Measurements from ENCODE around the gene CENPK.

CENPK gene

GRCh38 chr5:65555287-65555686 is 7.7 kb downstream of the CENPK start:
- no peak overlapping the region for H3K4me2 ChIP-seq (ENCODE audit: low read length)
- H3K4me1 ChIP-seq (ENCODE audit: insufficient read depth, low read length, severe bottlenecking): peaks cover under 1% of the 10 kb centered on the region
- H4K20me1 ChIP-seq (ENCODE audit: insufficient read depth, low read length): no peaks in the 10 kb centered on the region
- no peak overlapping the region for H2AFZ ChIP-seq (ENCODE audit: low read length)
- no peaks in the 10 kb centered on the region for H3K9me3 ChIP-seq (ENCODE audit: low read length)
- no peak overlapping the region for H3K9ac ChIP-seq (ENCODE audit: low read length)
- peaks cover 5% of the 10 kb centered on the region for H3K79me2 ChIP-seq (ENCODE audit: insufficient read depth, low read length)
- H3K27me3 ChIP-seq (ENCODE audit: insufficient read depth, low read length): no peaks in the 10 kb centered on the region
- no peaks in the 10 kb centered on the region for H3K9me2 ChIP-seq (ENCODE audit: low read depth, low read length)
- TF ChIP-seq EZH2 (IDR thresholded peaks at IDR 0.05; ENCODE audit: borderline replicate concordance, low read length): no peak
- TF ChIP-seq, protein P1, sequence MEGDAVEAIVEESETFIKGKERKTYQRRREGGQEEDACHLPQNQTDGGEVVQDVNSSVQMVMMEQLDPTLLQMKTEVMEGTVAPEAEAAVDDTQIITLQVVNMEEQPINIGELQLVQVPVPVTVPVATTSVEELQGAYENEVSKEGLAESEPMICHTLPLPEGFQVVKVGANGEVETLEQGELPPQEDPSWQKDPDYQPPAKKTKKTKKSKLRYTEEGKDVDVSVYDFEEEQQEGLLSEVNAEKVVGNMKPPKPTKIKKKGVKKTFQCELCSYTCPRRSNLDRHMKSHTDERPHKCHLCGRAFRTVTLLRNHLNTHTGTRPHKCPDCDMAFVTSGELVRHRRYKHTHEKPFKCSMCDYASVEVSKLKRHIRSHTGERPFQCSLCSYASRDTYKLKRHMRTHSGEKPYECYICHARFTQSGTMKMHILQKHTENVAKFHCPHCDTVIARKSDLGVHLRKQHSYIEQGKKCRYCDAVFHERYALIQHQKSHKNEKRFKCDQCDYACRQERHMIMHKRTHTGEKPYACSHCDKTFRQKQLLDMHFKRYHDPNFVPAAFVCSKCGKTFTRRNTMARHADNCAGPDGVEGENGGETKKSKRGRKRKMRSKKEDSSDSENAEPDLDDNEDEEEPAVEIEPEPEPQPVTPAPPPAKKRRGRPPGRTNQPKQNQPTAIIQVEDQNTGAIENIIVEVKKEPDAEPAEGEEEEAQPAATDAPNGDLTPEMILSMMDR (IDR thresholded peaks at IDR 0.05; ENCODE audit: low read length): no peak
- no peaks in the 10 kb centered on the region for H3F3A ChIP-seq (ENCODE audit: insufficient read depth, low read length)
- peaks cover 64% of the 10 kb centered on the region for H3K36me3 ChIP-seq (ENCODE audit: insufficient read depth, low read length)
- H3K27ac ChIP-seq (ENCODE audit: low read depth, low read length, poor library complexity, severe bottlenecking): no peak overlapping the region
- H3K4me3 ChIP-seq (ENCODE audit: low read depth, low read length, poor library complexity, severe bottlenecking): no peak overlapping the region

DNA sequence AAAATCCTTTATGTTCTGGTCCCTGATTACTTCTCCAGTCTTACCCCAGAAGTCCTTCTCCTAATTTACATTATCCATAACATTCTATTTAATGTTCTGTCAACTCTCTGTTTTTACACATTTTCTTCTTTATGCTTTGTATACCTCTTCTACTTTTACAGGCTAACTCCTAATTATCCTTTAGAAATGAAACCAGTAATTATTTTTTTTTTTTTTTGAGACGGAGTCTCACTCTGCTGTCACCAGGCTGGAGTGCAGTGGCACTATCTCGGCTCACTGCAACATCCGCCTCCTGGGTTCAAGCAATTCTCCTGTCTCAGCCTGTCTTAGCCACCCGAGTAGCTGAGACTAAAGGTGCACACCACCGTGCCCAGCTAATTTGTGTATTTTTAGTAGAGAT is 9.0 kb downstream of the CENPK start:
- no peaks in the 10 kb centered on the region for H3F3A ChIP-seq (ENCODE audit: insufficient read depth, low read length)
- H3K79me2 ChIP-seq (ENCODE audit: insufficient read depth, low read length): no peaks in the 10 kb centered on the region
- H3K27ac ChIP-seq (ENCODE audit: low read depth, low read length, poor library complexity, severe bottlenecking): no peak overlapping the region
- H4K20me1 ChIP-seq (ENCODE audit: insufficient read depth, low read length): no peaks in the 10 kb centered on the region
- H3K4me2 ChIP-seq (ENCODE audit: low read length): no peak overlapping the region
- H3K27me3 ChIP-seq (ENCODE audit: insufficient read depth, low read length): no peaks in the 10 kb centered on the region
- H3K4me1 ChIP-seq (ENCODE audit: insufficient read depth, low read length, severe bottlenecking): no peaks in the 10 kb centered on the region
- no peak overlapping the region for H2AFZ ChIP-seq (ENCODE audit: low read length)
- TF ChIP-seq EZH2 (IDR thresholded peaks at IDR 0.05; ENCODE audit: borderline replicate concordance, low read length): no peak
- TF ChIP-seq, protein P1 (IDR thresholded peaks at IDR 0.05; ENCODE audit: low read length): no peak
- no peaks in the 10 kb centered on the region for H3K9me2 ChIP-seq (ENCODE audit: low read depth, low read length)
- peaks cover 72% of the 10 kb centered on the region for H3K36me3 ChIP-seq (ENCODE audit: insufficient read depth, low read length)
- no peaks in the 10 kb centered on the region for H3K9me3 ChIP-seq (ENCODE audit: low read length)
- H3K4me3 ChIP-seq (ENCODE audit: low read depth, low read length, poor library complexity, severe bottlenecking): no peak overlapping the region
- no peak overlapping the region for H3K9ac ChIP-seq (ENCODE audit: low read length)

DNA sequence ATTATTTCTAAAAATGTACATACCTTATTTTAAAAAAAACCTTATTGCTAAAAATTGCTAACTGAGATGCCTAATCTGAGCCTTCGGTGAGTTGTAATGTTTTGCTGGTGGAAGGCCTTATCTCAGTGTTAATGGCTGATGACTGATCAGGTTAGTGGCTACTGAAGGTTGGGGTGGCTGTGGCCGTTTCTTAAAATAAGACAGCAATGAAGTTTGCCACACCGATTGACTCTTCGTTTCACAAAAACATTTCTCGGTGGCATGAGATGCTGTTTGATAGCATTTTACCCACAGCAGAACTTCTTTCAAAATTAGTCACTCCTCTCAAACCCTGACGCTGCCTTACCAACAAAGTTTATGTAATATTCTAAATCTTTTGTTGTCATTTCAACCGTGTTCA is 14.7 kb downstream of the CENPK start:
- no peaks in the 10 kb centered on the region for H3K4me1 ChIP-seq (ENCODE audit: insufficient read depth, low read length, severe bottlenecking)
- H3K36me3 ChIP-seq (ENCODE audit: insufficient read depth, low read length): peaks cover 83% of the 10 kb centered on the region
- no peak overlapping the region for H2AFZ ChIP-seq (ENCODE audit: low read length)
- H3K27ac ChIP-seq (ENCODE audit: low read depth, low read length, poor library complexity, severe bottlenecking): no peak overlapping the region
- H3K79me2 ChIP-seq (ENCODE audit: insufficient read depth, low read length): no peaks in the 10 kb centered on the region
- no peaks in the 10 kb centered on the region for H3F3A ChIP-seq (ENCODE audit: insufficient read depth, low read length)
- H3K9me2 ChIP-seq (ENCODE audit: low read depth, low read length): no peaks in the 10 kb centered on the region
- TF ChIP-seq EZH2 (IDR thresholded peaks at IDR 0.05; ENCODE audit: borderline replicate concordance, low read length): no peak
- TF ChIP-seq, protein P1 (IDR thresholded peaks at IDR 0.05; ENCODE audit: low read length): no peak
- no peak overlapping the region for H3K4me3 ChIP-seq (ENCODE audit: low read depth, low read length, poor library complexity, severe bottlenecking)
- H3K9me3 ChIP-seq (ENCODE audit: low read length): no peaks in the 10 kb centered on the region
- H4K20me1 ChIP-seq (ENCODE audit: insufficient read depth, low read length): no peaks in the 10 kb centered on the region
- H3K9ac ChIP-seq (ENCODE audit: low read length): no peak overlapping the region
- no peak overlapping the region for H3K4me2 ChIP-seq (ENCODE audit: low read length)
- H3K27me3 ChIP-seq (ENCODE audit: insufficient read depth, low read length): no peaks in the 10 kb centered on the region
